ENCODE measurements around the gene CADM1. TPM values are rescaled to one million over a fixed set of nuclear protein-coding genes. Genes with fewer than 3 reads are reported as not detected.

Gene CADM1
- total RNA-seq, 4 donors from 2014 or later = 1.2 to 2.5 (median 2.2) TPM

- in situ Hi-C loops (cut with MboI; ENCODE audit: low sequenced_read_pairs in 4 of 4) (no loop called here), intact Hi-C loops (cut with DNase I; ENCODE audit: low total_unique reads) (no loop called here)
Observed at GRCh38 chr11:115518983-115519628, 14.9 kb upstream of the CADM1 start.

DNA sequence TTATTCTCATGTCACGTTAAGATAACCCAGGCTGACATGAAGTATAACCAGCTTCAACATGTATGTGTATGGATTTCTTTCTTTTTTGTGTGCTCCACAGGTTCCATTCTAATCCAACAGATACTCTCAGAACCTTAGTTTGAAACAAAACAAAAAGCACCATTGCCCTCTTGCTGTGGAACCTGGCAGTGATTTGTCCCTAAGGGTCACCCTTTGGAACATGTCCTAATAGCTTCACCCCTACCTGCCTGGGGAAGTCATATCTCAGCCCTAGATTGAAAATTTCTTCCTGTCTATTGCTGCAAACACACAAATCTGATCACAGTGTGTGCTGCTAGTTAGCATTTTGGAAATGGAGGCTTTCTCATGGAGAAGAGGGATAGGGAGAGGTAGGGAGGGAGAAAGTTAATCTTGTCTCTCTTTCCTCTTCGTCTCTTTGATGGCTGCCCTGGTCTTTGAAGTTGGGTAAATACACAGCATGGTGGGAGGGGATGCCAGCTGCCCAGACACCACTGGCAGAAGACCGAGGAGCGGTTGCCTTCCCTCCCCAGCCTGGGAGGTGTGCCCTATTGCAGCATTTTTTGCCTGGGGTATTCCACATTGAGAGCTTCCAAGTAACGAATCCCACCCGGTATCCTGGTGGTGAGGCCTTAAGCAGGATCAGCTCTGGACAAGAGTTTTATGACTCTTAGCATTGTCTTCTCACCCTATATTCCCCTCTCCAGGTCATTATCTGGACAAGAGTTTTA is 11.6 kb upstream of the CADM1 start:
- H3K4me1 ChIP-seq = no peaks in the 10 kb centered on the region
- intact Hi-C loops (cut with DNase I; ENCODE audit: low total_unique reads) = no loop called here
- TF ChIP-seq POLR2A (IDR thresholded peaks at IDR 0.05) = no peak
- TF ChIP-seq, protein P1, sequence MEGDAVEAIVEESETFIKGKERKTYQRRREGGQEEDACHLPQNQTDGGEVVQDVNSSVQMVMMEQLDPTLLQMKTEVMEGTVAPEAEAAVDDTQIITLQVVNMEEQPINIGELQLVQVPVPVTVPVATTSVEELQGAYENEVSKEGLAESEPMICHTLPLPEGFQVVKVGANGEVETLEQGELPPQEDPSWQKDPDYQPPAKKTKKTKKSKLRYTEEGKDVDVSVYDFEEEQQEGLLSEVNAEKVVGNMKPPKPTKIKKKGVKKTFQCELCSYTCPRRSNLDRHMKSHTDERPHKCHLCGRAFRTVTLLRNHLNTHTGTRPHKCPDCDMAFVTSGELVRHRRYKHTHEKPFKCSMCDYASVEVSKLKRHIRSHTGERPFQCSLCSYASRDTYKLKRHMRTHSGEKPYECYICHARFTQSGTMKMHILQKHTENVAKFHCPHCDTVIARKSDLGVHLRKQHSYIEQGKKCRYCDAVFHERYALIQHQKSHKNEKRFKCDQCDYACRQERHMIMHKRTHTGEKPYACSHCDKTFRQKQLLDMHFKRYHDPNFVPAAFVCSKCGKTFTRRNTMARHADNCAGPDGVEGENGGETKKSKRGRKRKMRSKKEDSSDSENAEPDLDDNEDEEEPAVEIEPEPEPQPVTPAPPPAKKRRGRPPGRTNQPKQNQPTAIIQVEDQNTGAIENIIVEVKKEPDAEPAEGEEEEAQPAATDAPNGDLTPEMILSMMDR (IDR thresholded peaks at IDR 0.05 in 4 of 5, conservative IDR thresholded peaks at IDR 0.05 in 1 of 5) = no peak
- ATAC-seq (no peak), DNase-seq (no peak)
- H3K9me3 ChIP-seq = no peaks in the 10 kb centered on the region
- peaks cover 0 to 3% (median 0%) of the 10 kb centered on the region in 3 donors for H3K27me3 ChIP-seq
- no peak overlapping the region for H3K4me3 ChIP-seq
- H3K36me3 ChIP-seq = no peaks in the 10 kb centered on the region
- in situ Hi-C loops (cut with MboI; ENCODE audit: low sequenced_read_pairs in 4 of 4) = no loop called here
- no peak overlapping the region for H3K27ac ChIP-seq

More at GRCh38 chr11:115518983-115519628, 14.9 kb upstream of the CADM1 start:
- no peaks in the 10 kb centered on the region for H3K4me1 ChIP-seq
- H3K36me3 ChIP-seq = no peaks in the 10 kb centered on the region
- H3K27me3 ChIP-seq = peaks cover 0 to 3% (median 0%) of the 10 kb centered on the region in 3 donors
- no peak overlapping the region for H3K27ac ChIP-seq
- TF ChIP-seq, protein P1 (IDR thresholded peaks at IDR 0.05 in 4 of 5, conservative IDR thresholded peaks at IDR 0.05 in 1 of 5) = no peak
- TF ChIP-seq POLR2A (IDR thresholded peaks at IDR 0.05) = no peak
- no peak overlapping the region for H3K4me3 ChIP-seq
- no peak for ATAC-seq
- H3K9me3 ChIP-seq = no peaks in the 10 kb centered on the region
- DNase-seq = no peak

- in situ Hi-C loops (cut with MboI; ENCODE audit: low sequenced_read_pairs in 4 of 4) = loop anchor here in 1 of 4 donors (10.0 kb wide), 1 partner anchor 172 kb away; no protein-coding TSS in a partner anchor
- no peaks in the 10 kb centered on the region for H3K9me3 ChIP-seq
- ATAC-seq (no peak), DNase-seq (no peak)
- intact Hi-C loops (cut with DNase I; ENCODE audit: low total_unique reads) = no loop called here
- no peak overlapping the region for H3K4me3 ChIP-seq
- H3K27ac ChIP-seq = no peak overlapping the region
- TF ChIP-seq POLR2A (IDR thresholded peaks at IDR 0.05) = no peak
- TF ChIP-seq, protein P1 (IDR thresholded peaks at IDR 0.05 in 4 of 5, conservative IDR thresholded peaks at IDR 0.05 in 1 of 5) = no peak
- no peaks in the 10 kb centered on the region for H3K36me3 ChIP-seq
- H3K27me3 ChIP-seq = peaks cover 0 to 3% (median 0%) of the 10 kb centered on the region in 3 donors
- peaks cover 6 to 7% of the 10 kb centered on the region in 2 donors for H3K4me1 ChIP-seq
Observed at GRCh38 chr11:115506954-115507675, 2.9 kb upstream of the CADM1 start.

GRCh38 chr11:115505175-115505574 is 960 bp upstream of the CADM1 start:
- peak overlapping the region; percentile 81 to 87 (median 84) for H3K27ac ChIP-seq
- TF ChIP-seq, protein P1 (IDR thresholded peaks at IDR 0.05 in 4 of 5, conservative IDR thresholded peaks at IDR 0.05 in 1 of 5) = no peak
- no peak for TF ChIP-seq POLR2A (IDR thresholded peaks at IDR 0.05)
- intact Hi-C loops (cut with DNase I; ENCODE audit: low total_unique reads) (loop anchor here (2.0 kb wide), 1 partner anchor 174 kb away; no protein-coding TSS in a partner anchor), in situ Hi-C loops (cut with MboI; ENCODE audit: low sequenced_read_pairs in 4 of 4) (loop anchor here in 1 of 4 donors (10.0 kb wide), 1 partner anchor 170 kb away; no protein-coding TSS in a partner anchor)
- ATAC-seq = no peak
- DNase-seq = no peak
- H3K4me1 ChIP-seq = peaks cover 6 to 11% of the 10 kb centered on the region in 2 donors
- H3K27me3 ChIP-seq = peaks cover 0 to 8% (median 0%) of the 10 kb centered on the region in 3 donors
- peak overlapping the region; percentile 66 to 75 (median 74) for H3K4me3 ChIP-seq
- no peaks in the 10 kb centered on the region for H3K36me3 ChIP-seq
- no peaks in the 10 kb centered on the region for H3K9me3 ChIP-seq

Data from gastrocnemius medialis (tissue), 4 donors.